Muscle of back (tissue), 11 donors: ENCODE data around the gene KANSL2. TPM values are rescaled to one million over a fixed set of nuclear protein-coding genes. Genes with fewer than 3 reads are reported as not detected.

ENCODE experiments used
- DNase-seq, 3 donors: peaks; one replicate each; pipeline versions ENCODE4 v3.0.0 to v3.0.0-alpha.2; 2013
- polyA plus RNA-seq, 10 donors: library from polyadenylated mRNA; unstranded; fragments of 120-200 nt; gene quantifications; one replicate each; pipeline ENCODE4 v1.2.1, GENCODE V29; 2013; ENCODE audit not compliant: insufficient read length in 10 of 10

KANSL2 gene
- polyA plus RNA-seq, 10 donors: 26.0 to 40.2 (median 34.1) TPM

GRCh38 chr12:48613321-48613720 lies 68.7 kb downstream of the KANSL2 start:
- no peak for DNase-seq

Other genes with a start within 250 kb of the KANSL2 start
- not detected for gene ANP32D, start 209.7 kb downstream of the KANSL2 start, polyA plus RNA-seq
- gene C12orf54, start 199.7 kb downstream of the KANSL2 start, polyA plus RNA-seq: under 1 TPM in 6 of 10 donors, not detected in 4; 0.29 to 0.60 (median 0.43) TPM
- not detected for gene OR8S1, start 156.6 kb downstream of the KANSL2 start, polyA plus RNA-seq
- not detected for gene LALBA, start 112.2 kb downstream of the KANSL2 start, polyA plus RNA-seq
- gene CCNT1, start 34.5 kb upstream of the KANSL2 start, polyA plus RNA-seq: 10 to 100 TPM; 12.5 to 22.9 (median 18.9) TPM
- gene ADCY6, start 106.9 kb upstream of the KANSL2 start, polyA plus RNA-seq: 10 to 100 TPM; 30.4 to 53.5 (median 38.0) TPM
- gene CACNB3, start 136.3 kb upstream of the KANSL2 start, polyA plus RNA-seq: 10 to 100 TPM; 13.4 to 27.0 (median 15.6) TPM
- gene DDX23, start 169.9 kb upstream of the KANSL2 start, polyA plus RNA-seq: 10 to 100 TPM; 51.5 to 73.6 (median 64.5) TPM
- 1 to 10 TPM in 1 of 10 donors, under 1 TPM in 9; 0.16 to 3.6 (median 0.44) TPM for gene RND1, start 183.6 kb upstream of the KANSL2 start, polyA plus RNA-seq
- 10 to 100 TPM; 18.7 to 41.1 (median 22.1) TPM for gene FKBP11, start 243.3 kb upstream of the KANSL2 start, polyA plus RNA-seq